PC-3 (cell line): ENCODE measurements around the gene VWA8. TPM values are rescaled to one million over a fixed set of nuclear protein-coding genes. Genes with fewer than 3 reads are reported as not detected.

Experiments
- ATAC-seq: fragments of 200-7000 bp; cut with Tn5 transposase; 2 replicates; pipeline ENCODE4 v1.9.1; 2020; ENCODE audit warnings: mild to moderate bottlenecking, moderate library complexity
- BruUV-seq: library from RNA; stranded (reverse); fragments of 400-500 nt; replicated peaks from 2 replicates; lab custom pipeline; 2021; lab: Mats Ljungman, UMichigan
- CTCF ChIA-PET: fragments of 300-600 bp; sonication (Branson Sonifier 250); formaldehyde crosslinking; loops from one replicate; lab custom pipeline; 2022; ENCODE audit warnings: antibody characterized with exemption; lab: Charles Lee
- POLR2A ChIA-PET: fragments of 300-600 bp; sonication (Branson Sonifier 250); formaldehyde crosslinking; loops from one replicate; lab custom pipeline; 2022; ENCODE audit warnings: antibody characterized with exemption; ENCODE audit not compliant: unreplicated experiment; lab: Charles Lee
- DNase-seq: peaks from one replicate; pipeline ENCODE4 v3.0.0-alpha.2; 2015
- H2AFZ ChIP-seq: fragments of 300-600 bp; sonication (generic); 2 replicates; pipeline ENCODE4 v1.6.0; 2016; ENCODE audit warnings: antibody characterized with exemption, low read length
- H3F3A ChIP-seq: fragments of 300-600 bp; sonication (generic); one replicate; pipeline ENCODE4 v1.6.0; 2017; ENCODE audit warnings: antibody characterized with exemption, low read length, control low read depth, mild to moderate bottlenecking; ENCODE audit not compliant: unreplicated experiment
- H3K27ac ChIP-seq: fragments of 300-600 bp; sonication (generic); 2 replicates; pipeline ENCODE4 v1.5.1; 2016; ENCODE audit warnings: mild to moderate bottlenecking, low read length
- H3K27me3 ChIP-seq: fragments of 300-600 bp; sonication (generic); 2 replicates; pipeline ENCODE4 v1.6.1; 2016; ENCODE audit warnings: low read length, mixed read lengths
- H3K36me3 ChIP-seq: fragments of 300-600 bp; sonication (generic); 2 replicates; pipeline ENCODE4 v1.6.1; 2016; ENCODE audit warnings: low read depth, mixed run types, low read length, mixed read lengths
- H3K4me1 ChIP-seq: fragments of 300-600 bp; sonication (generic); 2 replicates; pipeline ENCODE4 v1.5.1; 2016; ENCODE audit warnings: low read length; ENCODE audit not compliant: insufficient read depth
- H3K4me2 ChIP-seq: fragments of 300-600 bp; sonication (generic); 2 replicates; pipeline ENCODE4 v1.6.0; 2016; ENCODE audit warnings: low read length
- H3K4me3 ChIP-seq: fragments of 300-600 bp; sonication (generic); 2 replicates; pipeline ENCODE4 v1.5.1; 2016; ENCODE audit warnings: mild to moderate bottlenecking, low read length, mixed read lengths
- H3K79me2 ChIP-seq: fragments of 300-600 bp; sonication (generic); 2 replicates; pipeline ENCODE4 v1.6.1; 2017; ENCODE audit warnings: low read length, mixed read lengths
- H3K9ac ChIP-seq: fragments of 300-600 bp; sonication (generic); 2 replicates; pipeline ENCODE4 v1.6.0; 2016; ENCODE audit warnings: mild to moderate bottlenecking, low read length
- H3K9me2 ChIP-seq: fragments of 300-600 bp; sonication (generic); replicated peaks from 2 replicates; pipeline ENCODE4 v1.6.1; 2016; ENCODE audit warnings: mixed run types, low read length, mixed read lengths
- H3K9me3 ChIP-seq: fragments of 300-600 bp; sonication (generic); 2 replicates; pipeline ENCODE4 v1.6.1; 2016; ENCODE audit warnings: low read length, mixed read lengths
- H4K20me1 ChIP-seq: fragments of 300-600 bp; sonication (generic); 2 replicates; pipeline ENCODE4 v1.6.1; 2016; ENCODE audit warnings: low read length, mixed read lengths
- EZH2 ChIP-seq: fragments of 300-600 bp; sonication (generic); IDR thresholded peaks from one replicate; pipeline ENCODE4 v1.6.1; 2017; ENCODE audit warnings: antibody characterized with exemption, mild to moderate bottlenecking, low read length; ENCODE audit not compliant: unreplicated experiment
- EZH2phosphoT487 ChIP-seq: fragments of 300-600 bp; sonication (generic); IDR thresholded peaks from 2 replicates; pipeline ENCODE4 v1.6.1; 2018; ENCODE audit warnings: mild to moderate bottlenecking, antibody characterized with exemption, low read length, borderline replicate concordance
- intact Hi-C: fragments of 100-400 bp; cut with micrococcal nuclease; formaldehyde crosslinking; loops from 2 replicates; pipeline ENCODE4 v1.9.0; 2023
- total RNA-seq: library from RNA; depleted of rRNA; stranded (reverse); fragments of >200 nt; gene quantifications from 2 replicates; pipeline ENCODE4 v1.2.3, GENCODE V29; 2014
- TF ChIP-seq, protein P1 (sequence below): fragments of 300-600 bp; sonication (generic); conservative IDR thresholded peaks from 2 replicates; pipeline ENCODE4 v1.5.1; 2017; ENCODE audit warnings: antibody characterized with exemption, low read depth, mild to moderate bottlenecking, low read length

The VWA8 gene
- total RNA-seq, 1 experiment from 2014 or later = 10.0 TPM

DNA sequence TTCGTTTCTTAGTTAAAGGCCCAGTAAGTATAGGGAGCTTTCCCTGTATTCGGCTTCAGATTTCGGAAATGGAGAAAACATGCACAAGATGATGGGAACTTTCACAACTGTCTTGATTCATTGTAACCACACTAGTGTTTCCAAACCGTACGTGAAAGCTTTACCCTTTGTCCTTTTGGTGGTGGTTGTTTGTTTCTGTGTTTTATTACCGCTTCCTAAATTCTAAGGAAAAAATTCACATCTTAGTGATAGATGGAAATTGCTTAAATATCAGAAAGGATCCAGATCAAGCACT, 504 bp upstream of the VWA8 start:
- Histone ChIP-seq H2AFZ (peak overlapping the region; percentile 98), H3K9me3 (no peaks in the 10 kb centered on the region), H3K27ac (peak overlapping the region; percentile 58), H3K4me3 (peak overlapping the region; percentile 79), H4K20me1 (no peaks in the 10 kb centered on the region), H3K4me1 (peaks cover 19% of the 10 kb centered on the region), H3K9me2 (no peaks in the 10 kb centered on the region), H3K27me3 (no peaks in the 10 kb centered on the region), H3F3A (no peaks in the 10 kb centered on the region), H3K4me2 (peak overlapping the region; percentile 88), H3K79me2 (peaks cover 43% of the 10 kb centered on the region), H3K36me3 (no peaks in the 10 kb centered on the region), H3K9ac (peak overlapping the region; percentile 90)
- intact Hi-C loops = loop anchor here (2.0 kb wide), 1 partner anchor 79 kb away; no protein-coding TSS in a partner anchor
- no peak for ATAC-seq
- CTCF ChIA-PET = no interaction called here
- no peak for DNase-seq
- TSS peak; percentile 82 for BruUV-seq
- TF ChIP-seq EZH2 = no peak
- TF ChIP-seq, protein P1, sequence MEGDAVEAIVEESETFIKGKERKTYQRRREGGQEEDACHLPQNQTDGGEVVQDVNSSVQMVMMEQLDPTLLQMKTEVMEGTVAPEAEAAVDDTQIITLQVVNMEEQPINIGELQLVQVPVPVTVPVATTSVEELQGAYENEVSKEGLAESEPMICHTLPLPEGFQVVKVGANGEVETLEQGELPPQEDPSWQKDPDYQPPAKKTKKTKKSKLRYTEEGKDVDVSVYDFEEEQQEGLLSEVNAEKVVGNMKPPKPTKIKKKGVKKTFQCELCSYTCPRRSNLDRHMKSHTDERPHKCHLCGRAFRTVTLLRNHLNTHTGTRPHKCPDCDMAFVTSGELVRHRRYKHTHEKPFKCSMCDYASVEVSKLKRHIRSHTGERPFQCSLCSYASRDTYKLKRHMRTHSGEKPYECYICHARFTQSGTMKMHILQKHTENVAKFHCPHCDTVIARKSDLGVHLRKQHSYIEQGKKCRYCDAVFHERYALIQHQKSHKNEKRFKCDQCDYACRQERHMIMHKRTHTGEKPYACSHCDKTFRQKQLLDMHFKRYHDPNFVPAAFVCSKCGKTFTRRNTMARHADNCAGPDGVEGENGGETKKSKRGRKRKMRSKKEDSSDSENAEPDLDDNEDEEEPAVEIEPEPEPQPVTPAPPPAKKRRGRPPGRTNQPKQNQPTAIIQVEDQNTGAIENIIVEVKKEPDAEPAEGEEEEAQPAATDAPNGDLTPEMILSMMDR = no peak
- TF ChIP-seq EZH2phosphoT487 = no peak
- POLR2A ChIA-PET = no interaction called here

DNA sequence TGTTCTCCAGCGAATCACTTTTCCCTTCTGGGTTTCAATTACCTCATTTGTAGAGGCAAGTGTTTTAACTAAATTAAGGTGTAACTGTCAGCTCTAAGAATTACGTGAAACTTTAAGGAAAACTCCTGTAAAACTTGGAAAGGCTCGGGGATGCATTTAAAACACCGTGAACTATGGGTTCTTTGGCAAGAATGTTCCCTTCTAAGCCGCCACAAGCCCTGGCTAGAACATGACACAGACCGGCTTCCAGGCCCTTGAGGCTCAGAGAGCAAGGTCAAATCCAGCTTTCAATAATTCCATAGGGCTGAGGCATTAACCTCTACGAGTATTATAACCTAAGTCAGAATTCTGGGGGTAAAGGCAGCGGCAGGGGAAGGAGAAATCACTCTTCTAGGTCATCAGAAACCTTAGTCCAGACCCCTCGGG, 685 bp downstream of the VWA8 start:
- Histone ChIP-seq H3K4me2 (peak overlapping the region; percentile 88), H4K20me1 (no peaks in the 10 kb centered on the region), H3K9ac (peak overlapping the region; percentile 90), H2AFZ (peak overlapping the region; percentile 98), H3K9me3 (no peaks in the 10 kb centered on the region), H3K9me2 (no peaks in the 10 kb centered on the region), H3K36me3 (no peaks in the 10 kb centered on the region), H3K27me3 (no peaks in the 10 kb centered on the region), H3K27ac (peak overlapping the region; percentile 58), H3F3A (no peaks in the 10 kb centered on the region), H3K79me2 (peaks cover 55% of the 10 kb centered on the region), H3K4me1 (peaks cover 19% of the 10 kb centered on the region), H3K4me3 (peak overlapping the region; percentile 79)
- ChIA-PET POLR2A (interaction anchor here (0.7 kb wide), 1 partner anchor 146 kb away, joined by 3 read pairs; no protein-coding TSS in a partner anchor), CTCF (interaction anchor here (0.6 kb wide), 1 partner anchor 147 kb away, joined by 3 read pairs; no protein-coding TSS in a partner anchor)
- TSS peak; percentile 41 for BruUV-seq
- ATAC-seq = peak; percentile 41
- intact Hi-C loops = loop anchor here (2.0 kb wide), 1 partner anchor 81 kb away; no protein-coding TSS in a partner anchor
- TF ChIP-seq EZH2phosphoT487 = no peak
- no peak for TF ChIP-seq EZH2
- TF ChIP-seq, protein P1 = no peak
- DNase-seq = peak; percentile 9

DNA sequence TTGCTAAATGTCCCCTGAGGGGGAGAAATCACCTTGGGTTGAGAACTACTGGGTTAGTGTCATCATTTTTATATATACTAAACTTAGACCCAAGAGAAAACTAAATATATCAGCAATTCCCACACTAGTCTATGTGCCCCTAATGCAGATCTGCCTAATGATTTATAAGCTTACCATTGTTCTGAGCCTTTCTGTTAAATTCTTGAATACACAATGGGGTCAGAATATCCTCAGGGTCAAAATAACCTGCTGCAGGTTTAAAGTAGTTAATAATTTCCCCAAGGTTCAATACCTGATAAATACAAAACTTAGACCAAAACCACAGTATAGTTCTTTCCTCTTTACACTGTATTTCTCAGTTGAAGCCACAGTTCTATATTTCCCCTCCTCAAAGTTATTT, 4.6 kb downstream of the VWA8 start:
- Histone ChIP-seq H3F3A (no peaks in the 10 kb centered on the region), H3K9ac (no peak overlapping the region), H3K27ac (no peak overlapping the region), H3K9me3 (no peaks in the 10 kb centered on the region), H3K4me3 (no peak overlapping the region), H4K20me1 (0 out of 2 replicates have a peak, but pooled peaks cover 3% of the 10 kb centered on the region), H3K4me2 (no peak overlapping the region), H3K27me3 (no peaks in the 10 kb centered on the region), H3K9me2 (no peaks in the 10 kb centered on the region), H2AFZ (no peak overlapping the region), H3K4me1 (peaks cover 10% of the 10 kb centered on the region; the same call in 1 of the 2 replicates), H3K79me2 (peaks cover 93% of the 10 kb centered on the region), H3K36me3 (no peaks in the 10 kb centered on the region)
- POLR2A ChIA-PET = no interaction called here
- TF ChIP-seq EZH2 = no peak
- no peak for TF ChIP-seq EZH2phosphoT487
- TF ChIP-seq, protein P1 = no peak
- no peak for DNase-seq
- CTCF ChIA-PET = no interaction called here
- BruUV-seq = no TSS peak
- ATAC-seq = no peak
- intact Hi-C loops = no loop called here
